GM03348 (cell line): ENCODE data around the gene CCNA2.

ENCODE experiments used
- DNase-seq: peaks from one replicate; pipeline ENCODE4 v3.0.0; 2012; ENCODE audit warnings: low spot score

CCNA2 gene

DNA sequence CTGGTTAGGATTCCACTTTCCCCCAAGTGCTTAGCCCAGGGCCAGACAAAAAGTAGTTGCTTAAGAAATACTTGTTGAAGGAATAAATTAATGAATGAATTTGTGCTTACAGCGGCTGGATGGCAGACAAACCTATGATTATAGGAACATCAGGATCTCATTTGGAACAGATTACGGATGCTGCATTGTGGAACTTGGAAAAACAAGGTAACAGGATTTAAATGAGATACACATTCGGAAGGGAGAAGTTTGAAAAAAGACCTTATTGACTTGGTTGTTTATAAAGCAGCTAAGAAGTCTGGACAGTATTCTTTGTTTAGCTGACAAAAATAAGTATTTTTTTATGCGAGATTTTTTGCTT is 22.0 kb downstream of the CCNA2 start:
- no peak for DNase-seq

DNA sequence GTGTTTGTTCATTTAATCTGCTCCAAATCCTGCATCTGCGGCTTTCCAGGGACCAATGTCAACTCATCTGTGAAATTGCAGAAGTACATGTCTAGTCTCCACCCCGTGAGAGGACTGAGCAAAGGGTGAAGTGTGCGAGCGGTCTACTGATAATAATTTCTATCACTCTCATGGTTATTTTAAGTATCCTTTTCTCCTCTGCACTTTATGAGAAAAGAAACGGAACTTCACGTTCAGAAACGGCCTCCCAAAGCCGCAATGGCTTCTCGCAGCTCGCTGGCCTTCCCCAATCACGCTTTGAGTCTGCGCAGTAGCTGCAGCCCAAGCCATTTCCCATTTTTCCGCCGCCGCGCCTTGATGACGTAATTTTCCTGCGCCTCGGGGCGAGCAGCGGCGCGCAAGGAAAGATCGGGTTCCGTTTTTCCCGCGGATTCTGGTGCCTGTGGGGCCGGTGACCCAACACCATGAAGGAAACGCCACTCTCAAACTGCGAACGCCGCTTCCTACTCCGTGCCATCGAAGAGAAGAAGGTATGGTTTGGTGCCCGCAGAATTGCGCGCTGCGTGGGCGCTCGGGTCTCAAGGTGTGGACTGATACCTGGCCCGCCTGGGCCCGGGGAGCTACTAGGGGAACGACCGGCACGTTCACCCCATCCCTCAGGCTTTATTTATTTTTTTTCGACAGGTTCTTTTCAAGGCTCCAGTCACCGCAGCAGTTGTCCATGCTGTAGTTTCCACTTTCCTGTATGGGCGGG is 22.5 kb downstream of the CCNA2 start, which contains the start of gene EXOSC9:
Gene EXOSC9, plus strand, starts transcription at position 363 of the 754 bp plus-strand sequence. Its CDS starts 102 bp downstream, at position 465.
- DNase-seq, result peak; percentile 92

DNA sequence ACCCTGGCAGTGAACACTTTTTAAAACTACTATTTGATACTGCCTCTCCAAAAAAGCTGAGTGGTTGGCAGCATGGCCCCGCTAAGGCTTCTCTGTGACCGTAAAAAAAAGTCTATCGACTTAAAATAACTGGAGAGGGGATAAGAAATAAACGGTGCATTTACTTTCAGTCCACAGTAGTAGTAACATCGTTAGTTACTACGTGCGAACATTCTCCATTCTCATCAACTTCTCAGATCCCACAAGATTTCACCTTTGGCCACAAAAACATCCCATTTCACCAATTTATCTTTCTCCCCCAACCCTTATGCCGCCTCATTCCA is 23.1 kb downstream of the CCNA2 start:
- no peak for DNase-seq

DNA sequence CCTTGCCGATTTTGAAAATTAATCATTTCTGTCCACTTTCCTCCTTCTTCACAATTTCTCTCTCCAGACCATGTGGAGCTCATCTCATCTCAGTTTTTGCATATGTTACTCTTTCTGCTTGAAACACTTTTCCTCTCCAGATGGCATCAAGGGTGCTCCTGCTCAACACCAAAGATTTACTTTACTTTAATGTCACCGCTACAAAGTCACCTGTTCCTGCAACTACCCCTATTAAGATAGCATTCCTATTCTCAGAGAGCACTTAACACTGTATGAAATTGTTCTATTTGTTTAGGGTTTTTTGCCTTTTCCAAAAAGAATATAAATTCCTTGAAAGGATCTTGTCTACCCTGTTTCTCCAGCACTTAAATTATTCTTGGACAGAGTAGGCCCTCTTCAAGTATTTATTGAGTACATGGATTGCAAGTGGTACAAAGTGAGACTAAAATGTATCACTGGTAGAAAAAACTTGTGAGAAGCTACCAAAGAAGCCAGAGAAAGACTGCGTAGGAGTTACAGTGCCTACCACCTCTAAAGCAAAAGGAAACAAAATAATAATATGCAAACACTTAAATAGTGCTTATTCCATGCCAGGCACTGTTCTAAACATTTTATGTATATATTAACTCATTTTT is 23.7 kb downstream of the CCNA2 start:
- no peak for DNase-seq

DNA sequence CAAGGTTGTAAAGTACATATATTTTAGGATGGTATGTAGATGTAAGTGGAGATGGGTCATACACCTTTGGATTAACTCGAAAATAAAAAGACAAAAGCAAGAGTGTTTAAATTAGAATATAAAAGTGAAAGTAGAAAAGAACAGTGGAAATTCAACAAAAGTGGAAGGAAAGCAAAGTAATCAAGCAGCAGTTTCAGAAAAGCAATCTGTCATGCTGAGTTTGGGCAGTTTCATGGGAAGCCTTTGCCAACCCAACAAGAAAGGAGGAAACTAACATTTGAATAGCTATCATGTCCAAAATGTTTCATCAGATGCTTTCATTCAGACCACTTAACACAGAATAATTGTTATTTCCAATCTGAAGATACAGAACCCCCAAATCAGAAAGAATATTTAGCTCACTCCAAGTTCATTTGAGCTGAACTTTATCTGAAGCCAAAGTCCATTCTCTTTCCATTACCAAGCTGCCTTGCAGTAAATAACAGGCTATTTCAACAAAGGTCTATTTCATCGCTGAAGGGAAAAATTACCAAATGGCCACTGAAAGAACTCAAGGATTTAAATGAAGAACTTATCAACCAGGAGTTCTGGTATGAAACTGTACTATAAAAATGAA is 24.4 kb downstream of the CCNA2 start:
- DNase-seq, result no peak

DNA sequence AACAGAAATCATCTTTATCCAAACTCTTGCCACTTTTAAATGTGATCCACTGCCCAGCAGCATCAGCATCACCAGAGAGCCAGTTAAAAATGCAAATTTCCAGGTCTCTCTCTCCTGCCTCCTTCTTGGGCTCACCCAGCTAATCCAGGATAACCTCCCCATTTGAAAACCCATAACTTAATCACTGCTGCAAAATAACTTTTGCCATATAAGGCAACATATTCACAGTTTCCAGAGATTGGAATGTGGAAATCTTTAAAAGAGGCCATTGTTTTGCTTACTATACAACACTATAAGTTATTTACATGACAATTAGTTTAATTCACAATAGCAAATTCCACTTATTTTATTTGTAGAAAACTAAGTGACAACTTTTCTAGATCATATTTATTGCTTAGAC is 27.4 kb downstream of the CCNA2 start:
- DNase-seq, result no peak

DNA sequence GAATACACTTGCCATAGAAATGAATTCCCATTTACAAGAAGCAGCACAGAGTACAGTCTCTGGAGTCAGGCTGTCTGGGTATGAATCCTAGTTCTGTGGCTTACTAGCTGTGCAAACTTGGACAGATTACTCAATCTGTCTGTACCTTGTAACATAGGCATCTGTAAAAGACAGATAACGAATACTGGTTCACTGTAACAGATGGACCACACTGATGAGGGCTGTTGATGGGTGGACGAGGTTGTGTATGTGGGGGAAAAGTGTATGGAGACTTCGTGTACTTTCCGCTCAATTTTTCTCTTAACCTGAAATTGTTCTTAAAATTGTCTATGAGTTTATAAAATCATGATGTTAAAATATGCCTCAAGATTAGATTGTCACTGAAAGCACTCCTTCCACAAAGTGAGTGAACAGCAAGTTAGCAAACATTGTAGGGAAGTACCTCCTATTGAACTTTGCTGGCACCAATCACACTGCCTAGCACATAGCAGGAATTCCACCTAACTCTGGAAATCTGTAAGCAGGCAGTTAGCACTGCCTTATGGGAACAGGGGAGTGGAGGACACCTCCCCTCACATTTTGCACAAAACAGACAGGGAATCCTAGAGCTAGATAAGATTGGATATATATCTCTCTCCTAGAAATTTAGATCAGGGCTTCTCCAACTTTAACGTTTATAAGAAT is 29.0 kb downstream of the CCNA2 start:
- DNase-seq, result peak; percentile 30

DNA sequence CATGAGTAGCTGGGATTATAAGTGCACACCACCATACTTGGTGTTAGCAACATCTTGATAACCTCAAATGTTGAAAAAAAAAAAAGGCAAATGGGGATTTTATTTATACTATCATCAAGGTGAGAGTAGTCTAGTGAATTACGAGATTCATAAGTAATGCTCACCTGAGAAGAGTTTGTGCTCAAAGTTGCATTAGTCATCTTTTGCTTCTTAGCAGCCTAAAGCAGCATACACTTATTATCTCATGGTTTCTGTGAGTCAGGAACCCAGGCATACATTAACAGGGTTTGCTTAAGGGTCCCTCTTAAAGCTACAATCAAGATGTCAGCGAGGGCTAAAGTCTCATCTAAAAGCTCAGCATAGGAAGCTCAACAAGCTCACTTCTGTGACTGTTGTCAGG is 30.7 kb downstream of the CCNA2 start:
- no peak for DNase-seq

DNA sequence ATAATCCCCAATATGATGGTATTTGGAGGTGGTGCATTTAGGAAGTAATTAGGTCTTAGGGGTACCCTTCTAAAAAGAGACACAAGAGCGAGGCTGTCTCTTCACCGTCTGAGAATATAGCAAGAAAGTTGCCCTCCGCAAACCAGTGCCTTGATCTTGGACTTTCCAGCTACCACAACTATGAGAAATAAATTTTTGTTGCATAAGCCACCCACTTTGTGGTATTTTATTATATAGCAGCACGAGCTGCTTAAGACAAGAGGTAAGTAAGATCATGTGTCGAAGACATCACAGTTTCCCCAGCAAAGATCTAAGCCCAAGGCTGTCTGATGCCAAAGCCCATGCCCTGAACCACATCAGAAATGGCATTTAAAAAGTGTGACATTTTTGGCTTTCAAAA is 32.2 kb downstream of the CCNA2 start:
- DNase-seq, result peak; percentile 64

DNA sequence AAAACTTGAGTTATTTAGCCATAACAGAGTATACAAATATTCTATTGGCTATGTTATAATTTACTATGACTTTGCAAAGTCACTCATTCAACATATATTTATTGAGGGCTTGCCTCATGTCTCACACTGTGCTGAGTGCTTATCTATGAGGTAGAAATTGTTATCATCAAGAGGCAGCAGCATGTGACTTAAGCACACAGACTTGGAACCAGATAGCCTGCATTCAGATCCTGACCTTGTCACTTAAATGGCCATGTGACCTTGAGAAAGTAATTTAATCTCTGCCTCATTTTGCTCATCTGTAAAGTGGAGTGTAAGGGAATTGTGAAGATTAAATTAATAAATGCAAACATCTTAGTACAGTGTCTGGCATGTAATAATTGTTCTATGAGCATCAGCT is 32.7 kb downstream of the CCNA2 start:
- DNase-seq, result no peak

DNA sequence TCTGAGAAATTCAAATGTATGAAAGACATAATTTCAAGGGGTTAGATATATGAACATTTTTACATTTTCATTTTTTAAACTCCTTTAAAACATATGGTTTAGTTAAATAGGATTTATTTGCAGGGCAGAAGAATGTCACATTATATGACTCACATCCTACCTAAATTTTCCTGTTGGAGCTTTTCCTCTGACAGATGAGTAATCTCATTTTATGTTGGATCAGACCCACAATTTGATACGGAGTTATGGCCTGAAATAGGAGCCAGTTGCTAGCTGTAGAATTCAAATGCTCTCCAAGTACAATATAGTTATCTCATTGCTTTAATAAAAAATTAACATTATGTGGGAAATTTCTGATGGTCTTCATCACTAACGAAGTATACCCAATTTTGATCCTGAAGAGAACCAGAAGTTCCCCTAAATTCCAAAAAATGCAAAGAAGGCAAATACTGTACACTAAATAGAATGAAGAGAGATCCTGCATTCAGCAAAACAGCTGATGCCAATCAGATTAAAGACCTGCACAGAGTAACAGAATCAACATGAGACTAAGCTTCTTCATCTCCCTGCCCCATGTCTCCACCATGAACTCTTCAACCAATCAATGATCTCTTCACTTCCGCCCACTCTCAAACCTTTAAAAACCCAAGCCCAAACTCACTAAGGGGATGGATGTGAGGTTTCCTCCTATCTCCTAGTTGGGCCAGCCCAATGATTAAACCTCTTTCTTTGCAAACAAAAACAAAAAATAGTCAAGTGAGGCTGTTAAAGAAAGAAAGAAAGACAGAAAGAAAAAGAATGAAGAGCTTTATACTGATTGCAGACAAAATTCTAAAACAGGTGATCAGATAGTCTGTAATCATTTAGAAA is 33.5 kb downstream of the CCNA2 start:
- peak; percentile 26 for DNase-seq

DNA sequence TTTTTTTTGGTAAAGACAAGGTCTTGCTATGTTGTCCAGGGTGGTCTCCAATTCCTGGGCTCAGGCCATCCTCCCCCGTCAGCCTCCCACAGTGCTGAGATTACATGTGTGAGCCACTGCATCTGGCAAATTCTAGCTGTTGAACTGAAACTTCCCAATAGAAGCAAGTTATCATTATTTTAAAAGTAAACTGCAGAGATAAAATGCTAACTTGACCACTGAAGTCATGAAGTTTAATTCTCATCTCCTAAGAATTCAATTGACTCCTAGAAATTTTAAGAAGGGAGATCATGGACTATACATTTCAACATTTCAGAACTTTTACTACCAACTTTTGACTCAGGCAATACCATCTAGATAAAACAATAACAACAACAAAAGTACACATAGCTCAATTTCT is 34.2 kb downstream of the CCNA2 start:
- DNase-seq, result no peak

DNA sequence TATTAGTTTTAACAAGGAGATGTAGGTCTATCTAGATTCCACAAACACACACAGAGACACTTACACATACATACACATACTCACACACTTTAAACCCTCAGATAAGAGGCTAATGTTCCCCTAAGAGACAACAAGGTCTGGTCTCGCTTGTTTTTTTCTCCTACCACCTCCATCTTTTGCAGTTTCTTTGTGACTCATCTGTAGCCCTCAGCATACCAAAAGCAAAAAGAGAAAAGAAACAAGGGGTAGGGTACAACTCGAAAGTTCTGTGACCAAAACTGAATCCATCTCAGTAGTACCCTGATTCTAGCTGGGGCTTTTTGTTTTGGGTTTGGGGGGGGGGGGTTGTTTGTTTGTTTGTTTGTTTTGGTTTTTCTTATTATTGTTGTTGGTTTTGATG is 34.8 kb downstream of the CCNA2 start:
- DNase-seq, result no peak

DNA sequence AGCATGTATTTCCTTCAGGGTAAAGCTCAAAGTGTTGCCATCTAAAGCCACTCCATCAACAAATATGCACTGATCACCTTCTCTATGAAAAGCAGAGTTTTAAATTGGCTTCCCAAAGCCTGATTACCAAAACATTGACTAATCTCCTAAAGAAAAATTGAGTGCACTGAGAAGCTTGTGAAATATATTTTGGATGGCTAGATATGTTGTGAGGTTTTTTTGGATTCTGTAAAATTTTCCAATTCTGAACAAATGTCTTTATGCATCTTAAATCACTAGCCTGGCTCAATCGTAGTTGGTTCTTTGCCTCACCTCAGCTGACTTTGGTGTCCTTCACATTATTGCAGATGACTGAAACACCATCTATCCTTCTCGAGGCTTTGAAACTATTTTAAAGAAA is 37.5 kb downstream of the CCNA2 start:
- DNase-seq, result no peak

DNA sequence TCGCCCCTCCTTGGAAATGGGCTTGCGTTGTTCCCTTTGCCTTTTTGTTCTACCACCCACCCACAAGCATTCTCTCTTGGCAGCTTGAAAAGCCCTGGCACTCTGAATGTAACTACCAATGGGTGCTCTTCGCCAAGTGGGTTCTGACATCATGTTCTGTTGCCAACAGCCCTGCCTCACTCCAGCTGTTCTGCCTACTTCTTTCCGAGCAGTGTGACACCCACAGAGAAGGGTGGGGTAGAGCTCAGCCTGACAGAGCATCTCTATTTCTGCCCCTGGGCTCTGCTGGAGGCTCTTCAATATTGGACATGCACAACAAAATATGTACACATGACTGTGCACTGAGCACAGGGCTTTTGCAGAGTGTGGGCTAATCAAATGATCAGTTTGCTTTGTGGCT is 38.2 kb downstream of the CCNA2 start:
- peak; percentile 48 for DNase-seq

DNA sequence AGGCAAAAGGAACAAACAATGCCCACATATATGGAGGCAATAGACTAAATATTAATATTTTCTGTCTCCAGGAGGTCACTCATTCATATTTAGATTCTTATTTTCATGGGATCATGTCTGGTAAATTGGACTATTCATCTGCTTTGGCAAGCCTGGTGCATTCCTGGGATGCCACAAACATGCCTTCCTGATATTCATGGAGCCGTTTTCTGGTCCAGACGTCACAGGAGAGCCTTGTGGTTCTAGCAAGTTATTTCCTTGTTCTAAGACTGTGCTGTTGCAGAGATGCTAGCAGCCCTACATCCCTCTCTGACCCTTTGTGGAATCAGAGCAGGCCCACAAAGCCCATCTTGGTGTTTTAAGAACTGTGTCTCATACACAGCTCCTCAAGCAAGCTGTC is 38.7 kb downstream of the CCNA2 start:
- peak; percentile 78 for DNase-seq

DNA sequence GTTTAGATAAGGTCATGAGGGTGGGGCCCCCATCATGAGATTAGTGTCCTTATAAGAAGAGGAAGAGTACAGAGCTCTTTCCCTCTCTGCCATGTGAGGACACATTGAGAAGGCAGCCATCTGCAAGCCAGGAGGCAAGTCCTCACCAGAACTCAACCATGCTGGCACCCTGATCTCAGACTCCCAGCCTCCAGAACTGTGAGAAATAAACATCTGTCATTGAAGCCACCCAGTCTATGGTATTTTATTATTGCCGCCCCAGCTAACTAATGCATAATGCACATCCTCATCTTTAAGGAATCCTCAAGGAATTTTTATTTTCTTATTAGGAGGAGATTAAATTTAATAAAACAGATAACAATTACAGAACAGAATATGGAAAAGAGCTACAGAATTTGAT is 39.3 kb downstream of the CCNA2 start:
- DNase-seq, result no peak

DNA sequence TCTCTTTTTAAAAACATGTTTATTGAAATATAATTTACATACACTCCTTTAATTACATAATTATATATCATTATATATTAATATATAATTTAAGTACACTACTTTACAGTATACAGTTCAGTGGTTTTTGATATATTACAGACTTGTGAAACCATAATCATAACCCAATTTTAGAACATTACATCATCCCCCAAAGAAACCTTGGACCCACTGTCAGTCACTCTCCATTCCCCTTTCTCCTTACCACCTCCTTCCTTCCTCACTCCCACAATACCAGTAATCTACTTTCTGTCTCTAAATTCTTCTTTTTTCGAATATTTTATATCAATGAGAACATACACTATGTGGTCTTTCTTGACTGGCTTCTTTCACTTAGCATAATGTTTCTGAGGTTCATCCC is 40.5 kb downstream of the CCNA2 start:
- DNase-seq, result no peak

DNA sequence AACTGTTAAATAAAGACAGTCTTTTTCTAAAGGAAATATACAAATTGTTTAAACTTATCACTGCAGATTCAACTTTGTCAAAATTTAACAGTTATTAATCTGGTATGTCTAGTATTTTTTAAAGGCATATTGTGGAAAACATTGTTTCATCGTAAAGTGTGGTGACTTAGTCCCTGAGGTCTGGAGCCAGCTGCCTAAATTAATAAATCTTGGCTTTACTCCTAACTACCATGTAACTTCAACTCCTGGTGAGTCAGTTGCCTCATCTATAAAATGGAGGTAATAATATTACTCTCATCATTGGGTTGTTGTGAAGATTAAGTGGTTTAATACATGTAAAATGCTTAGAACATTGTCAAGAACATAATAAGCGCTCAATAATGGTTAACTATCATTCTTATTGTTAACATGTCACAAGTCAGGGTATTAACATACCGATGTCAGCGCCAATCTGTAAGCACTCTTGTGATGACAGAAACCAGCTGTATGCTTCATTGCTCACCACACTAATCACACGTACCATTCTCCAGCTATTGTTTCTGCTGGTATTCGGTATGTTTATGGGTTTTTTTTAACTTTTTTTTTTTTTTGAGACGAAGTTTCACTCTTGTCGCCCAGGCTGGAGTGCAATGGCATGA is 44.6 kb downstream of the CCNA2 start:
- no peak for DNase-seq

DNA sequence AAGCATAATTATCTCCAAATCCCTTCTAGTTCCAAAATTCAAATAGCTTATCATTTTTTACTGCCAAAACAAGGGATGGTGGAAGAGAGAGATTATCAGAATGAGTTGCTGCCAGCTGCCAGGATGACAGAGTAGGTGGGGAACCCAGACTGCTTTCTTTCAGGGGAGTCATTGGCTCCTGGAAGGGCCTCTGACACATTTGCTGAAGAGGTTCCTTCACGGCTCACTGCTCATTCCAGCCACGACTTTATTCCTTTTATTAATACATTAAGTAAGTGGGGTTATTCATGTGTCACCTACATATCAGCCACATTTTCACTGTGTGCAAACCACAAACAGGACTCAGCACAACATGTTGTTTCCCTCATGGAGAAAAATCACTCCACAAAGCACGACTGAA is 46.1 kb downstream of the CCNA2 start:
- no peak for DNase-seq

DNA sequence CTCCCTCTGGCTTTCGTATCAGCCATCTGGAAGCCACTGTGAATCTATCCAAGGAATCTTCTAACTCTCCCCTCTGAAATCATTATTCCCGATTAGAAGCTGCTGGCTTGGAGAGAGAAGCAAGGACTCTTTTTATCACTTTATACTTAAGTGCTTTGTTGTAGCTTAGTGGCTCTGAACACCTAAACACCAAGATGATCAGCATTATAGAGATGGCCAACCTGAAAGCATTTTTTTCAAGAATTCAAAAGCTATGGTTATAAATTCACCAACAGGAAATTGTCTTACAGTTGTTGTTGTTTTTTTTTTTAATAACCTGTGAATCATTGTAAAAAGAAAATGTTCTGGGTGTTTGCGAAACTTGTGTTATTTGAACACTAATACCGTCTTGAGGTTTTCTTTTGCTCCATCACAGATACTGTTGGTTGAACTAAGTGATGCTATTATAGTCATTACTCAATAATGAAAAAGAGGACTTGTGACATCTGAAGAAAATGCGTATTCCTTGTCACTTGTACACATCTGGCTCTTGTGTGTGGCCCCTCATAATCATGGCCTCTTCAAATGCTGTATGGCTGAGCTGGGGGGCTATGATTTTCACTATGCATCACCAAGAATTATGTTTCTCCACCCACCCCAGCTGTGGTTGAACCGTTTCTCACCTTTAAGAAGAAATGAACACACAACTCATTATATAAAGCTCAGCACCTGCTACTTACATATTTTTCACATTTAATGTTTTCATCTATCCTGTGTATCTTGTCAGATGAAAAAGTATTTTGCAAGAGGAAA is 46.9 kb downstream of the CCNA2 start:
- DNase-seq, result no peak
